Muscle of back (tissue), 13 donors: ENCODE results near the gene CFAP97D1. TPM values are rescaled to one million over a fixed set of nuclear protein-coding genes. Genes with fewer than 3 reads are reported as not detected.

ENCODE experiments used
- DNase-seq, 3 donors: peaks; one replicate each; pipeline versions ENCODE4 v3.0.0 to v3.0.0-alpha.2; 2013
- long read RNA-seq, 9 donors: transcript quantifications; one replicate each; lab custom pipeline, GENCODE V29; 2026
- polyA plus RNA-seq, 10 donors: library from polyadenylated mRNA; unstranded; fragments of 120-200 nt; gene quantifications; one replicate each; pipeline ENCODE4 v1.2.1, GENCODE V29; 2013; ENCODE audit not compliant: insufficient read length in 10 of 10

The CFAP97D1 gene
- polyA plus RNA-seq: under 1 TPM in 5 of 10 donors, not detected in 5; 0.08 to 0.13 (median 0.10) TPM
- long read RNA-seq, donor 1: 0 reads
- long read RNA-seq, donor 2: 0 reads
- long read RNA-seq, donor 3: 0 reads
- long read RNA-seq, donor 4: 0 reads
- long read RNA-seq, donor 5: 0 reads
- long read RNA-seq, donor 6: 0 reads
- long read RNA-seq, donor 7: 0 reads
- long read RNA-seq, donor 8: 0 reads
- long read RNA-seq, donor 9: 0 reads

DNA sequence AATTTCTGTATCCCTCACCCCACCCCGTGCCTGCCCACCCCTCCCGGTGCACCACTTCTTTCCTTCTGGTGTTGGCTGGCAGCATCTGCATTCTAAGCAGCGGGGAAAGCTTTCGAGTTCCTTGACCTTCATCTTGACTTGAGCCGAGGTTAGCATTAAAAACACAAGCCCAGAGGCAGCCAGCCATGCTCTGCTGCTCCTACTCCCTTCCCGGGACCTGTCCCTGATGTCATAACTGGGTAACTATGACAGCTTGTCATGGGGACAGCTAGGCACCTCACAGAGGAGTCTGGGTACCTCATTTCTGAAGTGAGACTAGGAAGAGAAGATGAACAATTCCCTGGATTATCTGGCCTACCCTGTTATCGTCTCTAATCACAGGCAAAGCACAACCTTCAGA is at the start of gene CFAP97D1:
TSS of gene CFAP97D1 (plus strand) at position 301 of the 400 bp plus-strand sequence. CDS start at position 329, 28 bp downstream.
- DNase-seq: no peak

- DNase-seq: peak in 1 of 3 donors; percentile 77
These were observed 47.3 kb upstream of the CFAP97D1 start for GRCh38 chr17:43732958-43733357.

GRCh38 chr17:43733956-43734355 is 46.3 kb upstream of the CFAP97D1 start:
- no peak for DNase-seq

DNA sequence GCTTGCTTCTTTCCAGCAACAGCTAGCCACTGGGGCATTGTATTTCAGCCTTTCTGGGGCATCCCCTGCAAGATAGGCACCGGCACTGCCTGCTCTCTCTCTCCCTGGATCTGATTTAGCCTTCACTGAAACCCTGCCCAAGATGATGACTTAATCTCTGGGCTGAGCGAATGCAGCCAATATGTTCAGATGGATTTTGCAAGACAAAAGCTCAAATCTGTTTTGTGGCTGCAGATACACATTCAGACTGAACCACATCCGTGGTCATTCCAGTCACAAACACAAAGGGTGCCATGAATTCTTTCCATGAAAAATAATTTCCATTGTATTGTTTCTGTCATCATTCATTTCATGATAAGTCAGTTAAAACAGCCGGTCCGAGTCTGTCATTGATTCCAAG is 45.9 kb upstream of the CFAP97D1 start:
- DNase-seq: peak; percentile 30 to 80 (median 52)

DNA sequence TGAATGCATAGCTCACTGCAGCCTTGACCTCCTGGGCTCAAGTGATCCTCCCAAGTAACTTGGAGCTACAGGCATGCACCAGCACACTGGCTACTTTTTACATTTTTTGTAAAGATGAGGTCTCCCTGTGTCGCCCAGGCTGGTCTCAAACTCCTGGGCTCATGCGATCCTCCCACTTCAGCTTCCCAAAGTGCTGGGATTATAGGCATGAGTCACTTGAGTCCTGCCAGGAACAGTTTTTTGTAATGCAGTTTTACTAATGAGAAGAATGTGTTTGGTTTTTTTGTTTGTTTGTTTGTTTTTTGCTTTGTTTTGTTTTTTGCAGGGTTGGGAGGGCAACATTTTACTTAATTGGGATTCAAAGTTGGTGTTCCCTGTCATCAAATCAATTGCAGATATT is 43.8 kb upstream of the CFAP97D1 start:
- no peak for DNase-seq

- DNase-seq: no peak
These were observed 42.5 kb upstream of the CFAP97D1 start for GRCh38 chr17:43737722-43738121.

GRCh38 chr17:43740541-43740940 is 39.7 kb upstream of the CFAP97D1 start:
- no peak for DNase-seq

GRCh38 chr17:43741636-43742035 is 38.6 kb upstream of the CFAP97D1 start:
- DNase-seq: no peak

DNA sequence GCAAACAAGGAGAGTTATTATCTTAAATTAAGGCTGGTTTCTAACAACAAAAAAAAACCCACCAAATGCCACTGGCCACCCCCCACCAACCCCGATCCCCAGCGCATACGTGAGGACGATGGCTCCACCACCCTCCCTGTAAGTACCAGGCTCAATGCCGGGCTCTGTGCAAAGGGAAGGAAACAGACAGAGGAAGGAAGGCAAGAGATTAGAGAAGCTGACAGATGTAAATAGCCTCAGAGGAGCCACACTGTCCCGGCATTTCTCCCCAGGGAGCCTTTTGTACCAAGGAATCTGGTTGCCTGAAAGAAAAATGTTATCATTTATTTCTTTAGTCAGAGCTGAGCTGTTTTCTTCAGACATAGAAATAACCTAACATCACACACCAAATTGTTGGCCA is 34.7 kb upstream of the CFAP97D1 start:
- no peak for DNase-seq

- no peak for DNase-seq
These were observed 30.1 kb upstream of the CFAP97D1 start for GRCh38 chr17:43750153-43750552.

DNA sequence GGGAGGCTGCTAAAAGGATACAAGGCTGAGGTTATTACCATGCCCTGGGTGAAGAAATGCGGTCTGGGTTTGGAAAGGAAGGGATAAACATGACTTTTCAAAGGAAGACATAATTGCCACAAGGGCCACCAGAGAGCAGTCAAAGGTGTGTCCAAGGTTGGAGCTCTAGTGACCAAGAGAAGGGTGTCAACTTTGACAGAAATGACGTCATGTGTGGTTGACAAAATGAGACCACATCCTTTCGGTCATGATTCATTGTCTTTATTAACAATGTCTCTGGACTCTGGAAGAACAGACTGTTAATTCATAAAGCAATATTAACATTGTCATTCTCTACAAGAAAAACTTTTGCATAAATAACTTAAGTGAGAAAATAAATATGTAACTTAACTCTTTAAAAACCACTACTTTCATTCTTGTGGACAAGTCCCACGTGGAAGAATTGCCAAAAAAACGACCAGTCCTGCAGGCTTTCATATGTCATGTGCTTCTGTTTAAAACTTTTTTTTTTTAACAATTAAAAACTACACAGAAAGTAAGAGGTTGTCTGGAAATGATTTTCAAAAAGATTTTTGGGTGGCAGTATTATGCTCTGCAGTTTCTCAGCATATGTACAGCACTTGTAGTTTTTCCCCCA is 26.6 kb upstream of the CFAP97D1 start:
- no peak for DNase-seq

GRCh38 chr17:43754947-43755346 is 25.3 kb upstream of the CFAP97D1 start:
- no peak for DNase-seq

DNA sequence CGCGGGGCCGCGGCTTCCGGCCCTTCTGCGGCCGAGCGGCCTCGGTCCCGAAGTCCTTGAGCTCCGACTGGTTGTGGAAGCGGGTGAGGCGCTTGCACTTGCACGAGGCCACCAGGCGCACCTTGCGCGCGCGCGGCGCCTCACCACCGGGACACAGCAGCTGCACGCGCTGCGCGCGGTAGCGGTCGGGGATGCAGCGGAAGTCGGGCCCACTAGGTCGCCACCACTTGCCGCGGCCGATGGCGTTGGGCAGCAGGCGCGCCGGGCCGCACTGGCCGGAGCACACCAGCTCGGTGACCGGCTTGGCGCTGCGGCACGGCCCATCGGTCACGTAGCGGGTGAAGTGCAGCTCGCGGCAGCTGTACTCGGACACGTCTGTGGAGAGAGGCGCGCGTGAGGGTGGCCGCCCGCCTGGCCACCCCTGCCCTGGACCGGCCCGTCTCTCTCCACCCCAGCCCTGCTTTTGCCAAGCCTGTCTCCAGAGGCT is 24.8 kb upstream of the CFAP97D1 start:
- DNase-seq: peak in 2 of 3 donors; percentile 25 to 66

DNA sequence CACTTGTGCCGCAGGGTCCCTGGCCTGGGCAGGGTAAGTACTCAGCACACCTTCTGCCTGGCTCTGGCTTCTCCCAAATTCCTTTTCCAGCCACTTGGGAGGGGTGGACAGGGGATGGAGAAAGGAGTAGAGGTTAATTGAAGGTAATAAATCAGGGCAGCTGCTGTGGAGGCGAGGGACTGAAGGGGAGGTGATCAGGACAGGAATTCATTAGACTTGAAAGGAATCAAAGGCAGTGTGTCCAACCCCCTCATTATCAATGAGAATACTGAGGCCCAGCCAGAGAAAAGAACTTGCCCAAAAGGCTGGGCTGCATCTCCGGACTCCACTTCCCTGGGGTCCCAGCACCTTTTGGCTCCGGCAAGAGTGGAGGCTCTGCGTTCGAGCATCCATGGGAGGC is 24.0 kb upstream of the CFAP97D1 start:
- no peak for DNase-seq

DNA sequence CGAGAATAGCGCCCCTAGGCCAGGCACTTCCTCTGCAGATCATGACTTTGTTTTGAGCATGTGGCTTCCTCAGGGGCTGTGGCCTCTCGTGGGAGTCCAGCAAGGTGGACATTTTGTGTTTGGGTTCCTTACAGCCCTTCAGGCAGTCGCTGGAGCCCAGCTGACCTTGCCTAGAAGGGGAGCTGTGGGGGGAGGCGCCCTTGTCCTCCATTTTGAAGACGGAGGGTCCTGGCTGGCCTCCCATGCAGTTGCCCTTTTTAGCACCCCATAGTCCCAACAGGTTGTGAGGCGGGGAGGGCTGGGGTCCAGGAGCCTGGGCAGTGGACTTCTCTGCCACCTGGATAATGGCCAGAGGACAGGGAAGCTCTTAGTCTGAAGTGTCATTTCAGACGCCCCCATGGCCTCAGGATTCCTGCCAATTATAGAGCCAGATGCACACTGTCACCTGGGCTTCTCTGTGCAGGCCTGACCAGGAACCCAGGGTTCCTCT is 23.0 kb upstream of the CFAP97D1 start:
- no peak for DNase-seq

DNA sequence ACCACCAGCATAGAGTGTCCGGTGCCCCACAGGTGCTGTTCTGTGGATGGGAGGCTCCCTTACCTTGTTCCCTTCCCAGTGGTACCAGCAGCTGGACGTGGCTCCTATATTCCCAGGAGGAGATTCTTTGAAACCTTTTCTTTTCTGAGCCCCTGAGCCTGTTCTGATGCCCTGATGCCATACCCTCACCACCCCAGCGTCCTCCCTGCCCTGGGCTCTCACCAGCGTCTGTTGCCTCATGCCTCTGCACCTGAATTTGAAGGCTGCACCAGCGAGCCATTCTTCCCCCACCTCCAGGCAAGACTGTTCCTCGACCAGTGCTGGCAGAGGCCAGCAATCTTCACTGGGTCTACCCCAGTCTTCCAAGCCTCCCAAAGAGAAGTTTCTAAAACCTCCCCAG is 22.1 kb upstream of the CFAP97D1 start:
- DNase-seq: no peak

DNA sequence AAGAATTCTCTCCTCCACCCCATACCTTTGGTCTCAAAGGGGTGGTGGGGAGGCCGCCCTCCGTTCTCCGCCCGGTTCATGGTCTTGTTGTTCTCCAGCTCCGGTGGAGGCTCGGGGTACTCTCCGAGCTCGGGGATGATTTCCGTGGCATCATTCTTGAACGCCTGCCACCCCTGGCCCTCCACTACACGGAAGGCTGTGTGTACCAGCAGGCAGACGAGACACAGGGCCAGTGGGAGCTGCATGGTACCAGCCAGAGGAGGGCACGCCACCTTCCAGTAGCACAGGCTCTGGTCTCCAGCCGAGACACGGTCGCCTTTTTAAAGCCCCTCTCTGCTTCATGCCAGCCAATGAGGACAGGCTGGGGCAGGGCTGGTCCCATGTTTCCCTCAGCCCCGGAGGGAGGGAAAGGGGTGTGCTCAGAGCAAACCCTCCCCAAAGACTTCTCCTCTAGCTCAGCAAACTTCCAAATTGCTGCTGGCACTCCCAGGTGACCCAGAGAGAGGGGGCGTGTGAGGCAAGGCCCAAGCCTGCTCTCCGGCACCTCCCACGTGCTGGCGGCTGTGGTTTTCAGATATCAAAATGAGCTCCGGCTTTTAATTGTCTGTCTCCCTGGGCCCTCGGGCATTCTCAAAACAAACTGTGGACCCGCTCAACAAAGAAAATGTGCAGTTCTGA is 21.6 kb upstream of the CFAP97D1 start, which contains the start of gene SOST:
TSS of gene SOST (minus strand) at position 295 of the 678 bp plus-strand sequence. CDS start at position 245, 50 bp downstream.
- DNase-seq: no peak

- DNase-seq: no peak
These were observed 20.4 kb upstream of the CFAP97D1 start for GRCh38 chr17:43759836-43760235.

DNA sequence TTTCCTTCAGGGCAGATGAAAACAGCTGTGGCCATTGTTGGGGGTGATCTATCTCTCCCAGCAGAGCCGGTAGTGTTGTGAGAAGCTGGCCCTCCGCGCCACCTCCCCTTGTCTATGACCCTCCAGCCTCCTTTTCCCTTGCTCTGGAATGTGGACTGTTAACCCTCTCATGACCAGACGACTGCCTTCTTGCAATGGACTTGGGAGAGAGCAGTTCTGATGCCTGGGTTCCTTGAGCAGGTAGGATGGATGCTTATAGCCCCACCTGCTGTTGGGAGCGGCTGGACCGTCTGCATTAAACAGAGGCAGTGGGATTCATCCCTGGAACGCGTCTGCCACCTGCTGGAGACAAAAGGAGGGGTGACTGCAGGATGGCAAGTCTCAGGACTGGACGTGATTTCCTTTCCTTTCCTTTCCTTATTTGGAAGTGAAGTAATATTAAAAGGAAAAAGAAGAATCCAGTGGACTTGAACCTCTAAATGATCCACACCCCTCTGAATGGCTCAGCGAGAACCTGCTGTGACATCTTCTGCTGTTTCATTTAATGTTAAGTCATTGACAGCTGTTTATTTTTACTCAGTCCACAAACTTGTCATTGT is 19.9 kb upstream of the CFAP97D1 start:
- peak; percentile 88 to 94 (median 91) for DNase-seq

- DNase-seq: peak in 2 of 3 donors; percentile 38 to 59
These were observed 13.7 kb upstream of the CFAP97D1 start for GRCh38 chr17:43766413-43767052.

GRCh38 chr17:43767053-43767712 is 13.1 kb upstream of the CFAP97D1 start:
- DNase-seq: no peak
